ENCODE results near the gene IMP4. TPM values are rescaled to one million over a fixed set of nuclear protein-coding genes. Genes with fewer than 3 reads are reported as not detected.

Gene IMP4
- total and polyA plus RNA-seq, 2 experiments from 2014 or later = 87.8 to 147 TPM

GRCh38 chr2:130373808-130374365, 31.2 kb downstream of the IMP4 start (continued):
- TF ChIP-seq, protein P1, sequence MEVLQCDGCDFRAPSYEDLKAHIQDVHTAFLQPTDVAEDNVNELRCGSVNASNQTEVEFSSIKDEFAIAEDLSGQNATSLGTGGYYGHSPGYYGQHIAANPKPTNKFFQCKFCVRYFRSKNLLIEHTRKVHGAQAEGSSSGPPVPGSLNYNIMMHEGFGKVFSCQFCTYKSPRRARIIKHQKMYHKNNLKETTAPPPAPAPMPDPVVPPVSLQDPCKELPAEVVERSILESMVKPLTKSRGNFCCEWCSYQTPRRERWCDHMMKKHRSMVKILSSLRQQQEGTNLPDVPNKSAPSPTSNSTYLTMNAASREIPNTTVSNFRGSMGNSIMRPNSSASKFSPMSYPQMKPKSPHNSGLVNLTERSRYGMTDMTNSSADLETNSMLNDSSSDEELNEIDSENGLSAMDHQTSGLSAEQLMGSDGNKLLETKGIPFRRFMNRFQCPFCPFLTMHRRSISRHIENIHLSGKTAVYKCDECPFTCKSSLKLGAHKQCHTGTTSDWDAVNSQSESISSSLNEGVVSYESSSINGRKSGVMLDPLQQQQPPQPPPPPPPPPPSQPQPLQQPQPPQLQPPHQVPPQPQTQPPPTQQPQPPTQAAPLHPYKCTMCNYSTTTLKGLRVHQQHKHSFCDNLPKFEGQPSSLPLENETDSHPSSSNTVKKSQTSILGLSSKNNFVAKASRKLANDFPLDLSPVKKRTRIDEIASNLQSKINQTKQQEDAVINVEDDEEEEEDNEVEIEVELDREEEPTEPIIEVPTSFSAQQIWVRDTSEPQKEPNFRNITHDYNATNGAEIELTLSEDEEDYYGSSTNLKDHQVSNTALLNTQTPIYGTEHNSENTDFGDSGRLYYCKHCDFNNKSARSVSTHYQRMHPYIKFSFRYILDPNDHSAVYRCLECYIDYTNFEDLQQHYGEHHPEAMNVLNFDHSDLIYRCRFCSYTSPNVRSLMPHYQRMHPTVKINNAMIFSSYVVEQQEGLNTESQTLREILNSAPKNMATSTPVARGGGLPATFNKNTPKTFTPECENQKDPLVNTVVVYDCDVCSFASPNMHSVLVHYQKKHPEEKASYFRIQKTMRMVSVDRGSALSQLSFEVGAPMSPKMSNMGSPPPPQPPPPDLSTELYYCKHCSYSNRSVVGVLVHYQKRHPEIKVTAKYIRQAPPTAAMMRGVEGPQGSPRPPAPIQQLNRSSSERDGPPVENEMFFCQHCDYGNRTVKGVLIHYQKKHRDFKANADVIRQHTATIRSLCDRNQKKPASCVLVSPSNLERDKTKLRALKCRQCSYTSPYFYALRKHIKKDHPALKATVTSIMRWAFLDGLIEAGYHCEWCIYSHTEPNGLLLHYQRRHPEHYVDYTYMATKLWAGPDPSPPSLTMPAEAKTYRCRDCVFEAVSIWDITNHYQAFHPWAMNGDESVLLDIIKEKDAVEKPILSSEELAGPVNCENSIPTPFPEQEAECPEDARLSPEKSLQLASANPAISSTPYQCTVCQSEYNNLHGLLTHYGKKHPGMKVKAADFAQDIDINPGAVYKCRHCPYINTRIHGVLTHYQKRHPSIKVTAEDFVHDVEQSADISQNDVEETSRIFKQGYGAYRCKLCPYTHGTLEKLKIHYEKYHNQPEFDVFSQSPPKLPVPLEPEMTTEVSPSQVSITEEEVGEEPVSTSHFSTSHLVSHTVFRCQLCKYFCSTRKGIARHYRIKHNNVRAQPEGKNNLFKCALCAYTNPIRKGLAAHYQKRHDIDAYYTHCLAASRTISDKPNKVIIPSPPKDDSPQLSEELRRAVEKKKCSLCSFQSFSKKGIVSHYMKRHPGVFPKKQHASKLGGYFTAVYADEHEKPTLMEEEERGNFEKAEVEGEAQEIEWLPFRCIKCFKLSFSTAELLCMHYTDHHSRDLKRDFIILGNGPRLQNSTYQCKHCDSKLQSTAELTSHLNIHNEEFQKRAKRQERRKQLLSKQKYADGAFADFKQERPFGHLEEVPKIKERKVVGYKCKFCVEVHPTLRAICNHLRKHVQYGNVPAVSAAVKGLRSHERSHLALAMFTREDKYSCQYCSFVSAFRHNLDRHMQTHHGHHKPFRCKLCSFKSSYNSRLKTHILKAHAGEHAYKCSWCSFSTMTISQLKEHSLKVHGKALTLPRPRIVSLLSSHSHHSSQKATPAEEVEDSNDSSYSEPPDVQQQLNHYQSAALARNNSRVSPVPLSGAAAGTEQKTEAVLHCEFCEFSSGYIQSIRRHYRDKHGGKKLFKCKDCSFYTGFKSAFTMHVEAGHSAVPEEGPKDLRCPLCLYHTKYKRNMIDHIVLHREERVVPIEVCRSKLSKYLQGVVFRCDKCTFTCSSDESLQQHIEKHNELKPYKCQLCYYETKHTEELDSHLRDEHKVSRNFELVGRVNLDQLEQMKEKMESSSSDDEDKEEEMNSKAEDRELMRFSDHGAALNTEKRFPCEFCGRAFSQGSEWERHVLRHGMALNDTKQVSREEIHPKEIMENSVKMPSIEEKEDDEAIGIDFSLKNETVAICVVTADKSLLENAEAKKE (CRISPR knock-in tag; IDR thresholded peaks at IDR 0.05) = no peak

DNA sequence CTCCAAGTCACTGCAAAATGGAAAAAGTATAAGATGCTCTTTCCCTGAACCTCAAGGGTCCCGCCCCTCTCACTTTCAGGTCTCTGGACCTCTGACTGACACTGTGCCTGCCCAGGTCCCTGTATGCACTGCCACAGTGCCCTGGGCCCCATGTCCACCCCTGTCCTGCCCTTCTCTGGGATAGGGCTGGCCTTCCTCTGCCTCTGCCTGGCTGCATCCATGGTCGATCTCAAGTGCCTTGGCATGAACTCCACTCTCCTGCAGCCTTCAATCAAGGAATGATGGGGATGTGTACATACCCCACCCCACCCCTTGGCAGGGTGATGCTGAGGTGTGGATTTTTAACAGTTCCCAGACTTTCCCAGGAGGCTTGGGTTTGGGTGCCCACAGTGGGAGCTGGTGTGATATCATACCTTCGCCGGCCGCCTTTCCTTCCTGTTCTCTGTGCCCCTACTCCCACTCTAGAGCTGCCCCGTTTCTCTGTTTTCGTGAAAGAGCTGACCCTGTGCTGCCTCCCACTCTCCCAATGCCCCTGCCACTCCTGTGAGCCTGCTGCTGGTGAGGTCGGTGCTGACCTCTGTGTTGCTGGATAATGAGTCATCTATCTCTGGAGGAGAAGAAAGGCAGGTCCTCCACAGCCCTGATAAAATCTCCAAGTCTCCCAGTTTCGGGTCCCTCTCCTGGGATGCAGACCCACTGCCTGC, 32.0 kb downstream of the IMP4 start:
- no peaks in the 10 kb centered on the region for H3K36me3 ChIP-seq (ENCODE audit: insufficient read depth)
- H3K27me3 ChIP-seq (ENCODE audit: insufficient read depth) = no peaks in the 10 kb centered on the region
- Mint-ChIP-seq H3K36me3 (ENCODE audit: low read depth) (peaks cover 17% of the 10 kb centered on the region), H3K4me3 (no peak overlapping the region), H3K9me3 (no peaks in the 10 kb centered on the region; the same call in 2 of the 3 replicates), H3K4me1 (peaks cover 18% of the 10 kb centered on the region), H3K27ac (no peak overlapping the region), H3K27me3 (ENCODE audit: insufficient read depth, low read depth, poor library complexity) (peaks cover 14% of the 10 kb centered on the region)
- no peak for DNase-seq (ENCODE audit: low spot score)
- H4K20me1 ChIP-seq (replicated peaks; ENCODE audit: insufficient read depth) = no peaks in the 10 kb centered on the region; the same call in 1 of the 2 replicates
- no peak overlapping the region for H3K4me3 ChIP-seq
- no peak for ATAC-seq
- H3K4me1 ChIP-seq (ENCODE audit: insufficient read depth) = peaks cover 9% of the 10 kb centered on the region
- H3K9me2 ChIP-seq (ENCODE audit: insufficient read depth) = no peaks in the 10 kb centered on the region
- no peak overlapping the region for H2AFZ ChIP-seq
- no peaks in the 10 kb centered on the region for H3K79me2 ChIP-seq (replicated peaks; ENCODE audit: insufficient read depth)
- no peak overlapping the region for H3K27ac ChIP-seq (ENCODE audit: low read depth)
- no peaks in the 10 kb centered on the region for H3F3A ChIP-seq (replicated peaks; ENCODE audit: low read depth)
- H3K4me2 ChIP-seq = no peak overlapping the region
- TF ChIP-seq ZNF114 (CRISPR knock-in tag; IDR thresholded peaks at IDR 0.05) = no peak

Measured in GM23338 (cell line).